Panc1 (cell line): ENCODE measurements around the gene CAGE1. TPM values are rescaled to one million over a fixed set of nuclear protein-coding genes. Genes with fewer than 3 reads are reported as not detected.

Experiments
- ATAC-seq: fragments of 200-7000 bp; cut with Tn5 transposase; 2 replicates; pipeline ENCODE4 v1.9.1; 2020; ENCODE audit warnings: mild to moderate bottlenecking, moderate library complexity
- BruUV-seq: library from RNA; stranded (reverse); fragments of 400-500 nt; replicated peaks from 2 replicates; lab custom pipeline; 2021; lab: Mats Ljungman, UMichigan
- CTCF ChIA-PET: fragments of 300-600 bp; sonication (Branson Sonifier 250); formaldehyde crosslinking; loops from one replicate; lab custom pipeline; 2022; ENCODE audit warnings: antibody characterized with exemption; lab: Charles Lee
- POLR2A ChIA-PET: fragments of 300-600 bp; sonication (Branson Sonifier 250); formaldehyde crosslinking; loops from one replicate; lab custom pipeline; 2022; ENCODE audit warnings: antibody characterized with exemption; lab: Charles Lee
- DNase-seq: peaks from one replicate; pipeline ENCODE4 v3.0.0-alpha.2; 2010; ENCODE audit warnings: low read depth, low spot score
- H3K27ac ChIP-seq: 2 replicates; pipeline ENCODE4 v1.5.1; 2011; ENCODE audit warnings: mild to moderate bottlenecking, low read length, inconsistent platforms
- H3K27me3 ChIP-seq: fragments of 200-500 bp; sonication (Bioruptor generic); 2 replicates; pipeline ENCODE4 v1.6.0; 2014; ENCODE audit warnings: low read length, inconsistent platforms; ENCODE audit not compliant: control insufficient read depth, insufficient read depth
- H3K36me3 ChIP-seq: fragments of 200-500 bp; sonication (Bioruptor generic); 2 replicates; pipeline ENCODE4 v1.5.1; 2014; ENCODE audit warnings: inconsistent platforms, mild to moderate bottlenecking, low read length, moderate library complexity; ENCODE audit not compliant: control insufficient read depth, insufficient read depth
- H3K4me1 ChIP-seq: 2 replicates; pipeline ENCODE4 v1.5.1; 2011; ENCODE audit warnings: inconsistent platforms, mild to moderate bottlenecking, low read length, moderate library complexity; ENCODE audit not compliant: control insufficient read depth, insufficient read depth
- H3K4me3 ChIP-seq, 2 experiments: 2 replicates each; pipeline ENCODE4 v1.5.1; 2011 to 2012; ENCODE audit warnings: low read depth in 2 of 2, low read length in 2 of 2, mild to moderate bottlenecking in 2 of 2, inconsistent platforms in 1 of 2, moderate library complexity in 1 of 2
- H3K9me3 ChIP-seq: fragments of 200-500 bp; sonication (Bioruptor generic); 2 replicates; pipeline ENCODE4 v1.5.1; 2014; ENCODE audit warnings: low read depth, mild to moderate bottlenecking, inconsistent platforms, low read length, moderate library complexity; ENCODE audit not compliant: control insufficient read depth, insufficient read depth
- CTCF ChIP-seq: fragments of 450-650 bp; IDR thresholded peaks from 2 replicates; pipeline ENCODE4 v1.5.1; 2017; ENCODE audit warnings: mild to moderate bottlenecking
- POLR2AphosphoS5 ChIP-seq: IDR thresholded peaks from 2 replicates; pipeline ENCODE4 v1.6.1; 2012; ENCODE audit warnings: mild to moderate bottlenecking, low read depth, low read length, moderate library complexity
- REST ChIP-seq, 2 experiments: IDR thresholded peaks; 2 replicates each; pipeline ENCODE4 v1.6.1; 2011 to 2012; ENCODE audit warnings: low read depth in 2 of 2, control low read depth in 1 of 2, low read length in 1 of 2, mild to moderate bottlenecking in 1 of 2, moderate library complexity in 1 of 2; ENCODE audit not compliant: insufficient read depth in 1 of 2
- SIN3A ChIP-seq: IDR thresholded peaks from 2 replicates; pipeline ENCODE4 v1.6.1; 2012; ENCODE audit warnings: low read depth, mild to moderate bottlenecking, low read length, moderate library complexity, borderline replicate concordance; ENCODE audit not compliant: insufficient read depth
- TCF7L2 ChIP-seq: IDR thresholded peaks from 2 replicates; pipeline ENCODE4 v1.6.1; 2011; ENCODE audit warnings: mild to moderate bottlenecking, low read depth, low read length, inconsistent platforms
- in situ Hi-C: cut with HindIII; loops from 2 replicates; pipeline ENCODE4 v1.10.0; 2016; ENCODE audit warnings: low sequenced_read_pairs, low pct_unique_long_range_greater_than_20kb
- intact Hi-C: fragments of 100-400 bp; cut with micrococcal nuclease; formaldehyde crosslinking; loops from one replicate; pipeline ENCODE4 v1.10.0; 2022; ENCODE audit not compliant: unreplicated experiment
- total RNA-seq: library from RNA; stranded (reverse); gene quantifications from one replicate; pipeline ENCODE4 v1.2.1, GENCODE V29; 2021; ENCODE audit not compliant: unreplicated experiment

The CAGE1 gene
- total RNA-seq, 1 experiment from 2014 or later: not detected

- Histone ChIP-seq H3K9me3 (no peaks in the 10 kb centered on the region), H3K4me3 (no peak overlapping the region), H3K4me1 (no peaks in the 10 kb centered on the region), H3K27me3 (no peaks in the 10 kb centered on the region), H3K36me3 (no peaks in the 10 kb centered on the region), H3K27ac (no peak overlapping the region)
- no TSS peak for BruUV-seq
- POLR2A ChIA-PET: no interaction called here
- TF ChIP-seq SIN3A (no peak), TCF7L2 (no peak), REST (IDR thresholded peaks at IDR 0.05; ENCODE audit: insufficient read depth in 1 of 2, low read depth in 2 of 2, low read length in 1 of 2) (no peak), POLR2AphosphoS5 (no peak), CTCF (no peak)
- CTCF ChIA-PET: interaction anchor here (0.5 to 0.6 kb wide), 3 partner anchors 13 to 576 kb away, joined by 3 to 4 read pairs (median 4); partner anchors contain the start of gene SNRNP48
- DNase-seq (no peak), ATAC-seq (no peak)
- in situ Hi-C loops: no loop called here
- intact Hi-C loops: no loop called here
Measured at GRCh38 chr6:7334685-7335084, 54.9 kb downstream of the CAGE1 start.

GRCh38 chr6:7332090-7332745, 57.3 kb downstream of the CAGE1 start:
- no peaks in the 10 kb centered on the region for H3K36me3 ChIP-seq
- ATAC-seq (no peak), DNase-seq (no peak)
- POLR2A ChIA-PET: no interaction called here
- CTCF ChIA-PET: no interaction called here
- H3K27ac ChIP-seq: no peak overlapping the region
- BruUV-seq: no TSS peak
- in situ Hi-C loops: no loop called here
- H3K9me3 ChIP-seq: no peaks in the 10 kb centered on the region
- no peaks in the 10 kb centered on the region for H3K27me3 ChIP-seq
- intact Hi-C loops: no loop called here
- no peak overlapping the region for H3K4me3 ChIP-seq
- H3K4me1 ChIP-seq: no peaks in the 10 kb centered on the region
- TF ChIP-seq POLR2AphosphoS5: no peak
- no peak for TF ChIP-seq SIN3A
- TF ChIP-seq CTCF: no peak
- no peak for TF ChIP-seq TCF7L2
- TF ChIP-seq REST (IDR thresholded peaks at IDR 0.05; ENCODE audit: insufficient read depth in 1 of 2, low read depth in 2 of 2, low read length in 1 of 2): no peak
